Fibroblast of lung (primary cell): ENCODE results near the gene HSPA9. TPM values are rescaled to one million over a fixed set of nuclear protein-coding genes. Genes with fewer than 3 reads are reported as not detected.

Experiments
- DNase-seq, 2 donors: peaks; one replicate each; pipeline versions ENCODE4 v3.0.0 to v3.0.0-alpha.2; 2010; ENCODE audit warnings: low read depth in 2 of 2
- H2AFZ ChIP-seq: 2 replicates; pipeline ENCODE4 v1.5.1; 2012; ENCODE audit warnings: low read length, control low read depth, inconsistent platforms
- H3K27ac ChIP-seq: 2 replicates; pipeline ENCODE4 v1.5.1; 2011; ENCODE audit warnings: low read length, control low read depth; ENCODE audit not compliant: insufficient read depth
- H3K27me3 ChIP-seq: 2 replicates; pipeline ENCODE4 v1.5.1; 2011; ENCODE audit warnings: mild to moderate bottlenecking, low read length; ENCODE audit not compliant: control insufficient read depth, insufficient read depth
- H3K36me3 ChIP-seq: 2 replicates; pipeline ENCODE4 v1.5.1; 2011; ENCODE audit warnings: low read length; ENCODE audit not compliant: control insufficient read depth, insufficient read depth
- H3K4me1 ChIP-seq: 2 replicates; pipeline ENCODE4 v1.5.1; 2011; ENCODE audit warnings: low read length; ENCODE audit not compliant: control insufficient read depth, insufficient read depth; ENCODE audit errors: extremely low read depth
- H3K4me2 ChIP-seq: 2 replicates; pipeline ENCODE4 v1.5.1; 2011; ENCODE audit warnings: low read length, control low read depth; ENCODE audit not compliant: insufficient read depth; ENCODE audit errors: extremely low read depth
- H3K4me3 ChIP-seq, 4 experiments: fragments of 200-600 bp in 1 of 4; sonication (generic) in 1 of 4; replicated peaks in 1 of 4; 2 replicates each; pipeline ENCODE4 v1.5.1; 2011 to 2016; ENCODE audit warnings: low read length in 4 of 4, low read depth in 3 of 4, mild to moderate bottlenecking in 3 of 4, control low read depth in 2 of 4, inconsistent platforms in 1 of 4, mixed read lengths in 1 of 4; ENCODE audit not compliant: insufficient read depth in 1 of 4; ENCODE audit errors: control extremely low read depth in 1 of 4
- H3K79me2 ChIP-seq: 2 replicates; pipeline ENCODE4 v1.5.1; 2012; ENCODE audit warnings: mild to moderate bottlenecking, low read length, inconsistent platforms; ENCODE audit not compliant: control insufficient read depth, insufficient read depth
- H3K9ac ChIP-seq: 2 replicates; pipeline ENCODE4 v1.5.1; 2011; ENCODE audit warnings: mild to moderate bottlenecking, low read length, control low read depth; ENCODE audit not compliant: insufficient read depth
- H3K9me3 ChIP-seq: 2 replicates; pipeline ENCODE4 v1.5.1; 2012; ENCODE audit warnings: low read depth, low read length; ENCODE audit not compliant: control insufficient read depth, insufficient read depth
- H4K20me1 ChIP-seq: 2 replicates; pipeline ENCODE4 v1.5.1; 2011; ENCODE audit warnings: low read length; ENCODE audit not compliant: control insufficient read depth, insufficient read depth; ENCODE audit errors: extremely low read depth
- EZH2 ChIP-seq: IDR thresholded peaks from 2 replicates; pipeline ENCODE4 v1.5.1; 2012; ENCODE audit warnings: low read length, control low read depth, mild to moderate bottlenecking; ENCODE audit errors: missing control alignments
- polyA plus RNA-seq, 2 donors: library from polyadenylated mRNA; depleted of rRNA in 1 of 2; stranded (reverse) in 1 of 2; unstranded in 1 of 2; fragments of >200 nt; gene quantifications; 2 replicates each; pipeline ENCODE4 v1.2.1, GENCODE V29; 2011 to 2012; ENCODE audit warnings: missing spikeins in 1 of 2
- total RNA-seq: library from RNA; depleted of rRNA; stranded (reverse); fragments of >200 nt; gene quantifications from 2 replicates; pipeline ENCODE4 v1.2.1, GENCODE V29; 2014
- TF ChIP-seq, protein P1 (sequence below), 2 donors: IDR thresholded peaks in 1 of 2; conservative IDR thresholded peaks in 1 of 2; 1 replicate in 1 of 2; 2 replicates in 1 of 2; pipeline ENCODE4 v1.5.1; 2011 to 2012; ENCODE audit warnings: low read length in 2 of 2, control low read depth in 1 of 2, inconsistent platforms in 1 of 2, low read depth in 1 of 2, mild to moderate bottlenecking in 1 of 2

HSPA9 gene
- total and polyA plus RNA-seq, 2 donors (not counting 1 experiment from before 2014, with no cell fraction given) = 148 to 522 TPM

DNA sequence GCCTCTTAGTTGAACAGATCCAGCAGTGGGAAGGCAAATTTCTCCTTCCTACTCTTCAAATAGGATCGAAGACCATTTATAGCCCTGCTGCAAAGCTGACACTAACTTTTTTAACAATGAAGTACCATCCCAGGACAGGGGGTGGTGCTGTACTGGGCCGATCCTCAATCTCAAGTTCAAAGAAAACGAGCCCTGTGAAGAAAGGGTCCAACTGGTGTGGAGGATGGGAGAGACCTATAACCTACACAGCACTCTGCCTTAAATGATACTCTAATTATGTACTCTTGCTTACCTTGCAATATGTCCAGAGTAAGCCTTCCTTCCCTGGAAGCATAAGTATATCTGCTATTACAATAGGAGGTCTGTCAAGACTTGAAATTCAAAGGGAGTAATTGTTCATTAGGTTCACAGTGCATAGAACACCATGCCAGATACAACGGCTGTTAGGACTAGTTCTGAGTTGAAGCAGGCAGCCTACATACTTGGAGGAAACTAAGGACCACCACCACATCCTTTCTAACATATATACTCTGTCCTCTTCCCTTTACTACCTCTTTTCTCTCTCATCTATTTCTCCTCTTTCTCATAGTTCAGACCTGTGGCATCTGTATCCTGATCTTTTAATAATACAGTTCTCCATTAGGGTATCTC is 38.4 kb downstream of the HSPA9 start:
- DNase-seq = peak in 1 of 2 donors; percentile 6
- Histone ChIP-seq H3K36me3 (peaks cover 4% of the 10 kb centered on the region), H3K27ac (no peak overlapping the region)

DNA sequence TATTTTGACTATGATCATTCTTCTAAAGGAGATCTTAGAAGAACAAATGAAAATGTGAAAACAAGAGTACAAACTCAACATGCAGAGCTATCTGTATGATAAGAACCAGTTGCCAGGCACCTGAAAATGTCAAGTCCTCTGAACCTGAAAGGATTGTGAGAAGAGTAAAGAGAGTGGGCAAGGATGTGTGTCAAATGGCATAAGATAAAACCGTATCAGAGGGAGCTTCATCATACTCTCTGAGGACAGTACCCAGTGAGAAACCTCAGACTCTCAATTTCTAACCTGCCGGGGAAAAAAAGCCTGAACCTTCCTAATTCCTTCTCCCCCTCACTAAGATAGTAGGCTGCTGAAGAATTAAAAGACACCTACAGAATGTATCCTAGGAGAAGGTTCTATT is 39.0 kb downstream of the HSPA9 start:
- H3K27me3 ChIP-seq = no peaks in the 10 kb centered on the region

More for the DNA sequence above, 38.4 kb downstream of the HSPA9 start:
- no peaks in the 10 kb centered on the region for H3K9me3 ChIP-seq
- H3K4me1 ChIP-seq = no peaks in the 10 kb centered on the region
- H3K79me2 ChIP-seq = peaks cover 93% of the 10 kb centered on the region
- no peaks in the 10 kb centered on the region for H3K27me3 ChIP-seq
- H2AFZ ChIP-seq = no peak overlapping the region
- no peak overlapping the region for H3K4me2 ChIP-seq
- H3K4me3 ChIP-seq = no peak overlapping the region
- no peak overlapping the region for H3K9ac ChIP-seq
- no peak for TF ChIP-seq EZH2
- TF ChIP-seq, protein P1, sequence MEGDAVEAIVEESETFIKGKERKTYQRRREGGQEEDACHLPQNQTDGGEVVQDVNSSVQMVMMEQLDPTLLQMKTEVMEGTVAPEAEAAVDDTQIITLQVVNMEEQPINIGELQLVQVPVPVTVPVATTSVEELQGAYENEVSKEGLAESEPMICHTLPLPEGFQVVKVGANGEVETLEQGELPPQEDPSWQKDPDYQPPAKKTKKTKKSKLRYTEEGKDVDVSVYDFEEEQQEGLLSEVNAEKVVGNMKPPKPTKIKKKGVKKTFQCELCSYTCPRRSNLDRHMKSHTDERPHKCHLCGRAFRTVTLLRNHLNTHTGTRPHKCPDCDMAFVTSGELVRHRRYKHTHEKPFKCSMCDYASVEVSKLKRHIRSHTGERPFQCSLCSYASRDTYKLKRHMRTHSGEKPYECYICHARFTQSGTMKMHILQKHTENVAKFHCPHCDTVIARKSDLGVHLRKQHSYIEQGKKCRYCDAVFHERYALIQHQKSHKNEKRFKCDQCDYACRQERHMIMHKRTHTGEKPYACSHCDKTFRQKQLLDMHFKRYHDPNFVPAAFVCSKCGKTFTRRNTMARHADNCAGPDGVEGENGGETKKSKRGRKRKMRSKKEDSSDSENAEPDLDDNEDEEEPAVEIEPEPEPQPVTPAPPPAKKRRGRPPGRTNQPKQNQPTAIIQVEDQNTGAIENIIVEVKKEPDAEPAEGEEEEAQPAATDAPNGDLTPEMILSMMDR (conservative IDR thresholded peaks at IDR 0.05 in 1 of 2, IDR thresholded peaks at IDR 0.05 in 1 of 2; ENCODE audit: low read depth in 1 of 2, low read length in 2 of 2) = peak; percentile 37 to 47
- H4K20me1 ChIP-seq = no peaks in the 10 kb centered on the region

More for the DNA sequence above, 39.0 kb downstream of the HSPA9 start:
- H3K9me3 ChIP-seq = no peaks in the 10 kb centered on the region
- no peak overlapping the region for H3K27ac ChIP-seq
- peaks cover 92% of the 10 kb centered on the region for H3K79me2 ChIP-seq
- H3K4me3 ChIP-seq = no peak overlapping the region
- no peak overlapping the region for H2AFZ ChIP-seq
- H3K4me2 ChIP-seq = no peak overlapping the region
- H3K4me1 ChIP-seq = no peaks in the 10 kb centered on the region
- no peak for TF ChIP-seq EZH2
- TF ChIP-seq, protein P1 (conservative IDR thresholded peaks at IDR 0.05 in 1 of 2, IDR thresholded peaks at IDR 0.05 in 1 of 2; ENCODE audit: low read depth in 1 of 2, low read length in 2 of 2) = no peak
- DNase-seq = no peak
- H4K20me1 ChIP-seq = no peaks in the 10 kb centered on the region
- H3K9ac ChIP-seq = no peak overlapping the region
- H3K36me3 ChIP-seq = peaks cover 4% of the 10 kb centered on the region
